K562 (cell line): Measurements from ENCODE around the gene OR1D5. TPM values are rescaled to one million over a fixed set of nuclear protein-coding genes. Genes with fewer than 3 reads are reported as not detected.
"Not testable (repeated sequence)": the region's sequence is repeated elsewhere in the genome, so short reads cannot be mapped to it uniquely, and the experiment has no call there.

Experiments used
- ATAC-seq: fragments of 200-7000 bp; cut with Tn5 transposase; 3 replicates; pipeline ENCODE4 v1.9.1; 2020; ENCODE audit warnings: moderate library complexity
- Bru-seq: library from RNA; stranded (reverse); fragments of 400-500 nt; gene quantifications from one replicate; lab custom pipeline; 2021; lab: Mats Ljungman, UMichigan
- BruChase-seq, 2 experiments: library from RNA; stranded (reverse); fragments of 400-500 nt; gene quantifications; one replicate each; lab custom pipeline; 2021; lab: Mats Ljungman, UMichigan
- BruUV-seq: library from RNA; stranded (reverse); fragments of 400-500 nt; replicated peaks from 2 replicates; lab custom pipeline; 2021; lab: Mats Ljungman, UMichigan
- CTCF ChIA-PET: fragments of 300-600 bp; formaldehyde crosslinking; extraction: SDS; loops from one replicate; lab custom pipeline; 2021; ENCODE audit warnings: low intra/inter-chr PET ratio; lab: Yijun Ruan, JAX
- POLR2A ChIA-PET: fragments of 300-600, 350-650 bp; sonication (Branson Sonifier 250); formaldehyde crosslinking; extraction: SDS; loops from one replicate; lab custom pipeline; 2021; ENCODE audit warnings: antibody characterized with exemption, inconsistent platforms; lab: Yijun Ruan, JAX
- DNase-seq, 4 experiments: peaks; one replicate each; pipeline versions ENCODE4 v3.0.0 to v3.0.0-alpha.2; 2011 to 2018; ENCODE audit warnings: low spot score in 3 of 4, mixed read lengths in 3 of 4; ENCODE audit errors: extremely low read depth in 1 of 4
- FAIRE-seq: peaks from 2 replicates; lab custom pipeline; 2011; peaks lifted over from hg19 to GRCh38; lab: Jason Lieb, UNC
- H2AFZ ChIP-seq: 2 replicates; pipeline ENCODE4 v1.6.0; 2011; ENCODE audit warnings: low read depth, low read length, control low read depth, inconsistent platforms
- H3K27ac ChIP-seq: fragments of 200-600 bp; 3 replicates; pipeline ENCODE4 v1.8.0; 2011; ENCODE audit warnings: low read depth, mild to moderate bottlenecking, control low read depth, inconsistent platforms, low read length, moderate library complexity, mixed read lengths; ENCODE audit errors: extremely low read depth
- H3K27me3 ChIP-seq, 2 experiments: fragments of 300-600 bp in 1 of 2; 2 replicates in 1 of 2; 3 replicates in 1 of 2; pipeline versions ENCODE4 v1.6.0 to v1.8.0; 2011; ENCODE audit warnings: inconsistent platforms in 2 of 2, low read length in 2 of 2, mild to moderate bottlenecking in 1 of 2, mixed read lengths in 1 of 2, moderate library complexity in 1 of 2; ENCODE audit not compliant: control insufficient read depth in 2 of 2, insufficient read depth in 2 of 2
- H3K36me3 ChIP-seq: fragments of 300-600 bp; 3 replicates; pipeline ENCODE4 v1.8.0; 2011; ENCODE audit warnings: mild to moderate bottlenecking, low read length, inconsistent platforms; ENCODE audit not compliant: control insufficient read depth, insufficient read depth
- H3K4me1 ChIP-seq, 2 experiments: fragments of 200-600 bp in 1 of 2; replicated peaks in 1 of 2; 2 replicates in 1 of 2; 3 replicates in 1 of 2; pipeline versions ENCODE4 v1.5.1 to v1.8.0; 2011; ENCODE audit warnings: inconsistent platforms in 2 of 2, low read length in 2 of 2, mild to moderate bottlenecking in 1 of 2, mixed read lengths in 1 of 2, moderate library complexity in 1 of 2; ENCODE audit not compliant: control insufficient read depth in 2 of 2, insufficient read depth in 2 of 2
- H3K4me2 ChIP-seq: 2 replicates; pipeline ENCODE4 v1.6.1; 2011; ENCODE audit warnings: low read length, control low read depth, inconsistent platforms, mixed read lengths; ENCODE audit not compliant: insufficient read depth
- H3K4me3 ChIP-seq: fragments of 200-600 bp; sonication (generic), shearing (Covaris generic); 2 replicates; pipeline ENCODE4 v1.5.1; 2016; ENCODE audit warnings: control low read depth, inconsistent platforms
- H3K79me2 ChIP-seq: fragments of 200-600 bp; 3 replicates; pipeline ENCODE4 v1.8.0; 2011; ENCODE audit warnings: low read length, inconsistent platforms; ENCODE audit not compliant: control insufficient read depth, insufficient read depth
- H3K9ac ChIP-seq, 2 experiments: 2 replicates each; pipeline versions ENCODE4 v1.6.0 to v1.6.1; 2011; ENCODE audit warnings: low read depth in 2 of 2, low read length in 2 of 2, control low read depth in 1 of 2, inconsistent platforms in 1 of 2, mild to moderate bottlenecking in 1 of 2, mixed read lengths in 1 of 2; ENCODE audit not compliant: insufficient read depth in 1 of 2
- H3K9me1 ChIP-seq: one replicate; pipeline ENCODE4 v1.6.0; 2011; ENCODE audit warnings: inconsistent platforms, mild to moderate bottlenecking, low read length, moderate library complexity; ENCODE audit not compliant: control insufficient read depth, insufficient read depth
- H3K9me3 ChIP-seq: replicated peaks from 2 replicates; pipeline ENCODE4 v1.5.1; 2011; ENCODE audit warnings: low read depth, low read length, inconsistent platforms; ENCODE audit not compliant: control insufficient read depth, insufficient read depth
- H4K20me1 ChIP-seq: replicated peaks from 2 replicates; pipeline ENCODE4 v1.6.1; 2011; ENCODE audit warnings: low read length, inconsistent platforms, mixed read lengths; ENCODE audit not compliant: control insufficient read depth, insufficient read depth
- CREBBP ChIP-seq: IDR thresholded peaks from one replicate; pipeline ENCODE4 v1.6.1; 2012; ENCODE audit warnings: low read depth, mild to moderate bottlenecking, control low read depth, inconsistent platforms, low read length
- FOXA1 ChIP-seq: fragments of 450-650 bp; IDR thresholded peaks from 2 replicates; pipeline ENCODE4 v1.6.1; 2016; ENCODE audit warnings: mild to moderate bottlenecking, borderline replicate concordance
- ILF3 ChIP-seq: fragments of 450-650 bp; IDR thresholded peaks from 2 replicates; pipeline ENCODE4 v1.6.1; 2018; ENCODE audit warnings: antibody characterized with exemption, mild to moderate bottlenecking, moderate library complexity, borderline replicate concordance
- MTA2 ChIP-seq: fragments of 450-650 bp; IDR thresholded peaks from 2 replicates; pipeline ENCODE4 v1.6.1; 2016; ENCODE audit warnings: low read depth
- MYBL2 ChIP-seq, 2 experiments: fragments of 450-650 bp in 1 of 2; sonication (generic) in 1 of 2; formaldehyde crosslinking in 1 of 2; IDR thresholded peaks; 2 replicates each; pipeline versions ENCODE4 v1.6.1 to v1.8.1; 2017 to 2022; ENCODE audit warnings: borderline replicate concordance in 1 of 2, inconsistent platforms in 1 of 2, low read depth in 1 of 2, mild to moderate bottlenecking in 1 of 2, missing genetic modification reagents in 1 of 2, moderate library complexity in 1 of 2
- PTRF ChIP-seq: fragments of 450-650 bp; IDR thresholded peaks from 2 replicates; pipeline ENCODE4 v1.6.1; 2016; ENCODE audit warnings: mild to moderate bottlenecking, missing genetic modification characterization, missing compliant biosample characterization
- RCOR1 ChIP-seq, 2 experiments: IDR thresholded peaks; 2 replicates each; pipeline ENCODE4 v1.6.1; 2012; ENCODE audit warnings: low read depth in 2 of 2, low read length in 2 of 2, borderline replicate concordance in 1 of 2, improper control_type of control experiment in 1 of 2
- TCF3 ChIP-seq: sonication (generic); formaldehyde crosslinking; IDR thresholded peaks from 2 replicates; pipeline ENCODE4 v1.4.0; 2020; ENCODE audit warnings: mild to moderate bottlenecking, missing genetic modification reagents
- ZNF584 ChIP-seq: fragments of 200-800 bp; sonication (Bioruptor generic); IDR thresholded peaks from 2 replicates; pipeline ENCODE4 v1.6.1; 2016; ENCODE audit warnings: low read depth, mild to moderate bottlenecking, missing genetic modification characterization, missing compliant biosample characterization
- WGBS: fragments of 100-300 bp; shearing (Covaris generic); methylation state at CpG from one replicate; pipeline ENCODE4 v1.1.6; 2016; ENCODE audit warnings: low coverage, mixed read lengths; ENCODE audit not compliant: insufficient coverage; ENCODE audit errors: missing lambda C conversion rate; 5-methylcytosine and 5-hydroxymethylcytosine counted together
- in situ Hi-C: fragments of 300-500 bp; cut with MboI; formaldehyde crosslinking; loops from 4 replicates; pipeline ENCODE4 v1.15.0; 2018; ENCODE audit warnings: inconsistent platforms, mixed read lengths
- intact Hi-C: fragments of 100-400 bp; cut with micrococcal nuclease; formaldehyde crosslinking; loops from 2 replicates; pipeline ENCODE4 v1.14.2; 2022
- long read RNA-seq, 3 experiments: library from polyadenylated mRNA in 2 of 3; library from RNA in 1 of 3; unstranded in 2 of 3; stranded (forward) in 1 of 3; transcript quantifications; one replicate each; pipeline ENCODE4 v2.0.0, GENCODE V29; 2019 to 2022
- polyA minus RNA-seq, 3 experiments: library from RNA; depleted of rRNA, polyadenylated mRNA; stranded (reverse); fragments of >200 nt; gene quantifications; 2 replicates each; pipeline ENCODE4 v1.2.3, GENCODE V29; 2011
- polyA plus RNA-seq, 8 experiments: library from polyadenylated mRNA; depleted of rRNA in 4 of 8; stranded (reverse) in 5 of 8; unstranded in 3 of 8; fragments of >200 nt; fragmentation: Nextera tagmentation in 2 of 8; fragmentation: Illumina TruSeq in 1 of 8; extraction: Ambion mirVana in 2 of 8; extraction: Trizol in 1 of 8; gene quantifications; 2 replicates each; pipeline versions ENCODE4 v1.2.1 to v1.2.3, GENCODE V29; 2011 to 2014; ENCODE audit warnings: inconsistent platforms in 1 of 8, missing spikeins in 1 of 8
- total RNA-seq, 7 experiments: library from RNA; depleted of rRNA in 6 of 7; stranded (reverse); fragments of >200 nt in 6 of 7; fragmentation: Illumina TruSeq in 2 of 7; extraction: Trizol in 2 of 7; gene quantifications; 2 replicates each; pipeline versions ENCODE4 v1.2.1 to v1.2.3, GENCODE V29; 2011 to 2021; ENCODE audit warnings: low replicate concordance in 1 of 7
- TF ChIP-seq, protein P1 (sequence below): IDR thresholded peaks from 2 replicates; pipeline ENCODE4 v1.6.1; 2016; ENCODE audit warnings: missing genetic modification characterization, missing compliant biosample characterization

Gene OR1D5, protein sequence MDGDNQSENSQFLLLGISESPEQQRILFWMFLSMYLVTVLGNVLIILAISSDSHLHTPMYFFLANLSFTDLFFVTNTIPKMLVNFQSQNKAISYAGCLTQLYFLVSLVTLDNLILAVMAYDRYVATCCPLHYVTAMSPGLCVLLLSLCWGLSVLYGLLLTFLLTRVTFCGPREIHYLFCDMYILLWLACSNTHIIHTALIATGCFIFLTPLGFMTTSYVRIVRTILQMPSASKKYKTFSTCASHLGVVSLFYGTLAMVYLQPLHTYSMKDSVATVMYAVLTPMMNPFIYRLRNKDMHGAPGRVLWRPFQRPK
- not detected in 2 replicates for total RNA-seq (2011; cell fraction: chromatin; rRNA removed; ENCODE audit: low replicate concordance)
- total RNA-seq (2011; cell fraction: nucleolus; rRNA removed), result not detected in 2 replicates
- not detected in 2 replicates for total RNA-seq (2011; cell fraction: nucleoplasm; rRNA removed)
- total RNA-seq (2014; rRNA removed), result not detected in 2 replicates
- total RNA-seq (2014; rRNA removed; fragmentation: Illumina TruSeq; extraction: Trizol), result not detected in 2 replicates
- not detected in 2 replicates for total RNA-seq (2015; rRNA removed; fragmentation: Illumina TruSeq; extraction: Trizol)
- total RNA-seq (2021), result not detected in 2 replicates
- not detected in 2 replicates for polyA plus RNA-seq (2011; rRNA removed)
- polyA plus RNA-seq (2011; cell fraction: cytosol; rRNA removed), result not detected in 2 replicates
- not detected in 2 replicates for polyA plus RNA-seq (2011; cell fraction: nucleus; rRNA removed)
- not detected in 2 replicates for polyA plus RNA-seq (2012)
- polyA plus RNA-seq (2014; fragmentation: Illumina TruSeq; extraction: Trizol), result not detected in 2 replicates
- polyA plus RNA-seq (2014; fragmentation: Nextera tagmentation; extraction: Ambion mirVana), result not detected
- polyA plus RNA-seq (2014; rRNA removed), result not detected in 2 replicates
- not detected in 2 replicates for polyA minus RNA-seq (2011; rRNA and poly(A)+ RNA removed)
- not detected in 2 replicates for polyA minus RNA-seq (2011; cell fraction: cytosol; rRNA and poly(A)+ RNA removed)
- not detected in 2 replicates for polyA minus RNA-seq (2011; cell fraction: nucleus; rRNA and poly(A)+ RNA removed)
- not detected for Bru-seq, nascent RNA
- not detected for BruChase-seq, experiment 1, labeled RNA remaining after a 2-hour chase
- BruChase-seq, experiment 2, labeled RNA remaining after a 6-hour chase, result not detected
- long read RNA-seq, experiment 1, result 0 reads
- long read RNA-seq, experiment 2, result 0 reads
- long read RNA-seq, experiment 3, result 0 reads

DNA sequence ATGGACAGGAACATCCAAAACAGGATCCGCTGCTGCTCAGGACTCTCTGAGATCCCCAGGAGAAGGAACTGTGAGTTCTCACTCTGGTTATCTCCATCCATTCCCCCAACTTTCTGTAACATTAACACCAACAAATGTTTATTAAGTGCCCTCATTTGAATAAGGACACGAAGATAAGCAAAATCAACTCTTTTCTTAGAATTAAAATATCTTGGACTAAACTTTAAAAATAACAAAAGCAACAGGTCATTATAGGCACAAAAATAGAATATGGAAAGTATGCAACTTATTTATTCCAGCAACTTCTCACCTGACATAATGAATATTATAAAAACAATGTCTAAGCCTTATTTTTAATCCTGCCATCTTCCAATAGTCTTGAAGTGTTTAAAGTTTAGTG lies at the start of gene OR1D5:
OR1D5 (minus strand) TSS at position 101 of the 400 bp plus-strand sequence; CDS start at position 101, 0 bp downstream.
- intact Hi-C loops, BruUV-seq, H3K79me2 ChIP-seq, H3K36me3 ChIP-seq, ATAC-seq, CTCF ChIA-PET, H3K9ac ChIP-seq, POLR2A ChIA-PET, DNase-seq, H3K4me2 ChIP-seq, H4K20me1 ChIP-seq, in situ Hi-C loops, H3K4me1 ChIP-seq, H3K27me3 ChIP-seq, H3K4me3 ChIP-seq, H3K9me3 ChIP-seq, H3K27ac ChIP-seq, H3K9me1 ChIP-seq, H2AFZ ChIP-seq: not testable (repeated sequence)
- whole genome bisulfite sequencing, result no CpG with 5 or more reads among the region's 2 CpGs
- FAIRE-seq, result peak; percentile 11

DNA sequence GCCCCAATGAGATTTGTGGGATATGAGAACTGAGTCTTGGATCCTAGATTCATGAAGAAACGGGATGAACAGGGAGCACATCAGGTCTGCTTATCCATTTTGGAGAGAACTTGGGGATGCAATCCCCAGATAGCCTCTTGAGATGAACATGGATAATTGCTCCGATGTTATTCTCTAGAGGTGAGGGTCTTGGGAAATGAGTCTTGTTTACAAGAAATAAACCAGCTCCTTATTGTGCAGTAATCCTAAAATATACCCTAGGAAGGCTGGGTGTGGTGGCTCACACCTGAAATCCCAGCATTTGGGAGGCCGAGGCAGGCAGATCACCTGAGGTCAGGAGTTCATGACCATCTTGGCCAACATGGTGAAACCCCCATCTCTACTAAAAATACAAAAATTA lies 40.9 kb upstream of the OR1D5 start, which contains the start of gene OR1D2:
OR1D2 (minus strand) TSS at position 101 of the 400 bp plus-strand sequence. CDS start 11,426 bp downstream, outside the sequence.
- Histone ChIP-seq H3K4me1 (no peaks in the 10 kb centered on the region), H3K27ac (no peak within 1 kb of the TSS), H3K9me3 (no peaks in the 10 kb centered on the region), H3K27me3 (no peaks in the 10 kb centered on the region), H3K9me1 (no peaks in the 10 kb centered on the region), H4K20me1 (no peaks in the 10 kb centered on the region), H3K79me2 (no peaks in the 10 kb centered on the region), H3K4me3 (no peak within 1 kb of the TSS), H3K4me2 (no peak within 1 kb of the TSS), H2AFZ (no peak within 1 kb of the TSS), H3K9ac (no peak within 1 kb of the TSS), H3K36me3 (no peaks in the 10 kb centered on the region)
- no TSS peak for BruUV-seq
- intact Hi-C loops, result no loop called here
- no peak for DNase-seq
- no peak for ATAC-seq
- in situ Hi-C loops, result no loop called here
- POLR2A ChIA-PET, result no interaction called here
- no peak for FAIRE-seq
- CTCF ChIA-PET, result no interaction called here
- WGBS, result 0% methylated on average over 3 of the region's 3 CpGs
- TF ChIP-seq RCOR1 (IDR thresholded peaks at IDR 0.05; ENCODE audit: borderline replicate concordance in 1 of 2, low read depth in 2 of 2, low read length in 2 of 2) (no peak), TCF3 (CRISPR knock-in tag) (no peak), ZNF584 (CRISPR knock-in tag) (no peak), ILF3 (no peak), FOXA1 (no peak), MTA2 (no peak), PTRF (tag) (no peak), CREBBP (no peak), MYBL2 (IDR thresholded peaks at IDR 0.05; ENCODE audit: low read depth) (no peak), MYBL2 (CRISPR knock-in tag; IDR thresholded peaks at IDR 0.05; ENCODE audit: borderline replicate concordance) (no peak)
- TF ChIP-seq, protein P1, sequence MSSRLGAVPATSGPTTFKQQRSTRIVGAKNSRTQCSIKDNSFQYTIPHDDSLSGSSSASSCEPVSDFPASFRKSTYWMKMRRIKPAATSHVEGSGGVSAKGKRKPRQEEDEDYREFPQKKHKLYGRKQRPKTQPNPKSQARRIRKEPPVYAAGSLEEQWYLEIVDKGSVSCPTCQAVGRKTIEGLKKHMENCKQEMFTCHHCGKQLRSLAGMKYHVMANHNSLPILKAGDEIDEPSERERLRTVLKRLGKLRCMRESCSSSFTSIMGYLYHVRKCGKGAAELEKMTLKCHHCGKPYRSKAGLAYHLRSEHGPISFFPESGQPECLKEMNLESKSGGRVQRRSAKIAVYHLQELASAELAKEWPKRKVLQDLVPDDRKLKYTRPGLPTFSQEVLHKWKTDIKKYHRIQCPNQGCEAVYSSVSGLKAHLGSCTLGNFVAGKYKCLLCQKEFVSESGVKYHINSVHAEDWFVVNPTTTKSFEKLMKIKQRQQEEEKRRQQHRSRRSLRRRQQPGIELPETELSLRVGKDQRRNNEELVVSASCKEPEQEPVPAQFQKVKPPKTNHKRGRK (tag), result no peak
